HepG2 (cell line): ENCODE data around the gene GAS2L1. TPM values are rescaled to one million over a fixed set of nuclear protein-coding genes. Genes with fewer than 3 reads are reported as not detected.
A peak's percentile ranks its signal among the peaks of the same experiment; 100 is the strongest.

Experiments
- ATAC-seq: fragments of 200-7000 bp; cut with Tn5 transposase; 3 replicates; pipeline ENCODE4 v1.9.1; 2020; ENCODE audit warnings: mild to moderate bottlenecking, moderate library complexity
- BruUV-seq: library from RNA; stranded (reverse); fragments of 400-500 nt; replicated peaks from 2 replicates; lab custom pipeline; 2021; lab: Mats Ljungman, UMichigan
- CTCF ChIA-PET: fragments of 300-600 bp; formaldehyde crosslinking; extraction: SDS; loops from one replicate; lab custom pipeline; 2021; ENCODE audit warnings: low total read pairs, inconsistent platforms, low intra/inter-chr PET ratio; lab: Yijun Ruan, JAX
- POLR2A ChIA-PET: fragments of 350-600 bp; sonication (Branson Sonifier 250); formaldehyde crosslinking; loops from one replicate; lab custom pipeline; 2020; ENCODE audit warnings: antibody characterized with exemption, inconsistent platforms; lab: Yijun Ruan, JAX
- DNase-seq: peaks from one replicate; pipeline ENCODE4 v3.0.0-alpha.2; 2015; ENCODE audit warnings: low spot score
- FAIRE-seq: peaks from 3 replicates; lab custom pipeline; 2011; peaks lifted over from hg19 to GRCh38; lab: Jason Lieb, UNC
- H2AFZ ChIP-seq: one replicate; pipeline ENCODE4 v1.6.1; 2011; ENCODE audit warnings: low read length, inconsistent platforms
- H3K27ac ChIP-seq: fragments of 300-600 bp; 3 replicates; pipeline ENCODE4 v1.8.0; 2011; ENCODE audit warnings: mixed run types, mild to moderate bottlenecking, mixed read lengths, low read length, inconsistent platforms; ENCODE audit not compliant: insufficient read depth; ENCODE audit errors: extremely low read length
- H3K27me3 ChIP-seq, 2 experiments: fragments of 200-600 bp in 1 of 2; 2 replicates in 1 of 2; 3 replicates in 1 of 2; pipeline versions ENCODE4 v1.6.0 to v1.8.0; 2011; ENCODE audit warnings: low read length in 2 of 2, mild to moderate bottlenecking in 2 of 2, moderate library complexity in 2 of 2, inconsistent platforms in 1 of 2; ENCODE audit not compliant: insufficient read depth in 2 of 2, control insufficient read depth in 1 of 2
- H3K36me3 ChIP-seq, 2 experiments: fragments of 200-600 bp in 1 of 2; replicated peaks in 1 of 2; 2 replicates in 1 of 2; 3 replicates in 1 of 2; pipeline versions ENCODE4 v1.5.1 to v1.8.0; 2011; ENCODE audit warnings: low read length in 2 of 2, inconsistent platforms in 1 of 2; ENCODE audit not compliant: insufficient read depth in 2 of 2, control insufficient read depth in 1 of 2
- H3K4me1 ChIP-seq: 2 replicates; pipeline ENCODE4 v1.5.1; 2012; ENCODE audit warnings: low read length, inconsistent platforms; ENCODE audit not compliant: insufficient read depth
- H3K4me2 ChIP-seq: 2 replicates; pipeline ENCODE4 v1.6.0; 2011; ENCODE audit warnings: low read depth, low read length, inconsistent platforms
- H3K4me3 ChIP-seq, 3 experiments: fragments of 200-600 bp in 1 of 3; sonication (generic), shearing (Covaris generic) in 1 of 3; replicated peaks in 1 of 3; 2 replicates each; pipeline ENCODE4 v1.5.1; 2011 to 2016; ENCODE audit warnings: low read length in 3 of 3, inconsistent platforms in 2 of 3, low read depth in 2 of 3, mild to moderate bottlenecking in 2 of 3, control low read depth in 1 of 3, mixed read lengths in 1 of 3; ENCODE audit not compliant: insufficient read depth in 1 of 3
- H3K79me2 ChIP-seq: one replicate; pipeline ENCODE4 v1.6.1; 2011; ENCODE audit warnings: low read length, inconsistent platforms; ENCODE audit not compliant: insufficient read depth
- H3K9ac ChIP-seq: 2 replicates; pipeline ENCODE4 v1.6.0; 2011; ENCODE audit warnings: mild to moderate bottlenecking, low read depth, low read length, inconsistent platforms; ENCODE audit not compliant: insufficient read depth
- H3K9me3 ChIP-seq: 2 replicates; pipeline ENCODE4 v1.5.1; 2012; ENCODE audit warnings: mild to moderate bottlenecking, low read length
- H4K20me1 ChIP-seq: 2 replicates; pipeline ENCODE4 v1.6.0; 2011; ENCODE audit warnings: inconsistent platforms, mild to moderate bottlenecking, low read length, moderate library complexity; ENCODE audit not compliant: insufficient read depth
- CCAR2 ChIP-seq: fragments of 200-400 bp; formaldehyde crosslinking; optimal IDR thresholded peaks from 2 replicates; pipeline ENCODE3; 2018; ENCODE audit warnings: low read depth, mild to moderate bottlenecking, low read length, moderate library complexity
- SP140L ChIP-seq: sonication (generic); formaldehyde crosslinking; IDR thresholded peaks from 2 replicates; pipeline ENCODE4 v1.4.0; 2020; ENCODE audit warnings: missing genetic modification reagents, borderline replicate concordance
- STAG1 ChIP-seq: sonication (generic); formaldehyde crosslinking; IDR thresholded peaks from 2 replicates; pipeline ENCODE4 v1.4.0; 2020; ENCODE audit warnings: missing genetic modification reagents
- TIGD3 ChIP-seq: sonication (generic); formaldehyde crosslinking; IDR thresholded peaks from 2 replicates; pipeline ENCODE4 v1.5.1; 2020; ENCODE audit warnings: mild to moderate bottlenecking, missing genetic modification reagents, borderline replicate concordance
- ZBTB20 ChIP-seq: sonication (generic); formaldehyde crosslinking; IDR thresholded peaks from 2 replicates; pipeline ENCODE4 v1.8.1; 2023; ENCODE audit warnings: missing genetic modification reagents, low read depth, mild to moderate bottlenecking, borderline replicate concordance
- ZFP82 ChIP-seq: sonication (generic); formaldehyde crosslinking; IDR thresholded peaks from 2 replicates; pipeline ENCODE4 v1.5.1; 2020; ENCODE audit warnings: mild to moderate bottlenecking, missing genetic modification reagents, borderline replicate concordance
- ZMYM2 ChIP-seq: sonication (generic); formaldehyde crosslinking; IDR thresholded peaks from 2 replicates; pipeline ENCODE4 v1.8.0; 2022; ENCODE audit warnings: mild to moderate bottlenecking, missing genetic modification reagents
- ZNF180 ChIP-seq: sonication (generic); formaldehyde crosslinking; IDR thresholded peaks from 2 replicates; pipeline ENCODE4 v1.4.0; 2020; ENCODE audit warnings: low read depth, missing genetic modification reagents, borderline replicate concordance
- ZNF274 ChIP-seq: sonication (generic); formaldehyde crosslinking; IDR thresholded peaks from 2 replicates; pipeline ENCODE4 v1.5.1; 2020; ENCODE audit warnings: mild to moderate bottlenecking, missing genetic modification reagents
- ZNF501 ChIP-seq: sonication (generic); formaldehyde crosslinking; IDR thresholded peaks from 2 replicates; pipeline ENCODE4 v1.5.1; 2020; ENCODE audit warnings: mild to moderate bottlenecking, moderate library complexity, missing genetic modification reagents
- ZNF563 ChIP-seq: sonication (generic); formaldehyde crosslinking; IDR thresholded peaks from 2 replicates; pipeline ENCODE4 v1.8.0; 2022; ENCODE audit warnings: mild to moderate bottlenecking, moderate library complexity, missing genetic modification reagents
- WGBS: methylation state at CpG from one replicate; pipeline ENCODE4 v1.1.6; 2017; ENCODE audit warnings: low lambda C conversion rate; 5-methylcytosine and 5-hydroxymethylcytosine counted together
- in situ Hi-C: cut with HindIII; loops from 2 replicates; pipeline ENCODE4 v1.10.0; 2017; ENCODE audit warnings: low pct_unique_long_range_greater_than_20kb; ENCODE audit not compliant: extremely low pct_ligation_motif_present
- intact Hi-C: fragments of 100-400 bp; cut with micrococcal nuclease; formaldehyde crosslinking; loops from one replicate; pipeline ENCODE4 v1.10.0; 2022; ENCODE audit not compliant: unreplicated experiment
- polyA plus RNA-seq, 8 experiments: library from polyadenylated mRNA; depleted of rRNA in 3 of 8; stranded (reverse) in 7 of 8; unstranded in 1 of 8; fragments of >200 nt; fragmentation: Illumina TruSeq in 4 of 8; extraction: Trizol in 4 of 8; gene quantifications; 2 replicates each; pipeline versions ENCODE4 v1.2.1 to v1.2.3, GENCODE V29; 2011 to 2016; ENCODE audit warnings: low read depth in 4 of 8, missing spikeins in 1 of 8, mixed read lengths in 1 of 8; ENCODE audit not compliant: insufficient read depth in 1 of 8
- total RNA-seq, 5 experiments: library from RNA; depleted of rRNA; stranded (reverse); fragments of >200 nt; fragmentation: Illumina TruSeq; extraction: Trizol; gene quantifications; 2 replicates each; pipeline ENCODE4 v1.2.3, GENCODE V29; 2016; ENCODE audit warnings: low read depth in 1 of 5
- TF ChIP-seq, protein P1 (sequence below): sonication (generic); formaldehyde crosslinking; IDR thresholded peaks from 2 replicates; pipeline ENCODE4 v1.8.1; 2022; ENCODE audit warnings: low read depth, mild to moderate bottlenecking, missing genetic modification reagents
- TF ChIP-seq, protein P2 (sequence below): sonication (generic); formaldehyde crosslinking; IDR thresholded peaks from 2 replicates; pipeline ENCODE4 v1.4.0; 2020; ENCODE audit warnings: missing genetic modification reagents
- TF ChIP-seq, protein P3 (sequence below): sonication (generic); formaldehyde crosslinking; IDR thresholded peaks from 2 replicates; pipeline ENCODE4 v1.5.0; 2020; ENCODE audit warnings: mild to moderate bottlenecking, missing genetic modification reagents, moderate library complexity

GAS2L1 gene
- total and polyA plus RNA-seq, 2 of the 13 experiments (the other 11 are each of a cell fraction or from before 2014, with no cell fraction given), result 1.8 to 3.3 TPM

DNA sequence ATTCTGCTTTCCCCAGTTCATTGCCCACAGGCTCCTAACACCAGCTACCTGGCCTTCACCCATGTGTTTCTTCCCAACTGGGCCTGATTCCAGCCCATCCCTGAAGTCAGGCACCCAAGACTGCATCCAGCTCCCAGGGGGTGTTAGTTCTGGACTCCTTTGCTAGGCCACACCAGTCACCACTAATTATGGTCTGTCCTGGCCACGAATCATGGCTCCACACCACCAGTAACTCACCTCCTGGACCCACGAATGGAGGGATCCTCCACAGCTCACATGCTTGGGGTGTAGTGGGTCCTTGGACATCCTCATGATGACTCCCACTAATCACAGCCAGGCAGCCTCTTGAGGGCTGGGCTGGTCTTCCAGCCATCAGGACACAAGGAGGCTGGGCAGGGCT is 12.6 kb downstream of the GAS2L1 start (continued):
- TF ChIP-seq, protein P1, sequence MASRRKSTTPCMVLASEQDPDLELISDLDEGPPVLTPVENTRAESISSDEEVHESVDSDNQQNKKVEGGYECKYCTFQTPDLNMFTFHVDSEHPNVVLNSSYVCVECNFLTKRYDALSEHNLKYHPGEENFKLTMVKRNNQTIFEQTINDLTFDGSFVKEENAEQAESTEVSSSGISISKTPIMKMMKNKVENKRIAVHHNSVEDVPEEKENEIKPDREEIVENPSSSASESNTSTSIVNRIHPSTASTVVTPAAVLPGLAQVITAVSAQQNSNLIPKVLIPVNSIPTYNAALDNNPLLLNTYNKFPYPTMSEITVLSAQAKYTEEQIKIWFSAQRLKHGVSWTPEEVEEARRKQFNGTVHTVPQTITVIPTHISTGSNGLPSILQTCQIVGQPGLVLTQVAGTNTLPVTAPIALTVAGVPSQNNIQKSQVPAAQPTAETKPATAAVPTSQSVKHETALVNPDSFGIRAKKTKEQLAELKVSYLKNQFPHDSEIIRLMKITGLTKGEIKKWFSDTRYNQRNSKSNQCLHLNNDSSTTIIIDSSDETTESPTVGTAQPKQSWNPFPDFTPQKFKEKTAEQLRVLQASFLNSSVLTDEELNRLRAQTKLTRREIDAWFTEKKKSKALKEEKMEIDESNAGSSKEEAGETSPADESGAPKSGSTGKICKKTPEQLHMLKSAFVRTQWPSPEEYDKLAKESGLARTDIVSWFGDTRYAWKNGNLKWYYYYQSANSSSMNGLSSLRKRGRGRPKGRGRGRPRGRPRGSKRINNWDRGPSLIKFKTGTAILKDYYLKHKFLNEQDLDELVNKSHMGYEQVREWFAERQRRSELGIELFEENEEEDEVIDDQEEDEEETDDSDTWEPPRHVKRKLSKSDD, result no peak

- Histone ChIP-seq H3K27me3 (peaks cover 2 to 17% of the 10 kb centered on the region in 2 experiments), H3K9me3 (no peaks in the 10 kb centered on the region), H3K9ac (no peak overlapping the region), H3K27ac (no peak overlapping the region), H3K4me2 (no peak overlapping the region), H3K36me3 (no peaks in the 10 kb centered on the region), H3K4me3 (no peak overlapping the region), H3K4me1 (no peaks in the 10 kb centered on the region), H3K79me2 (no peaks in the 10 kb centered on the region), H2AFZ (no peak overlapping the region), H4K20me1 (no peaks in the 10 kb centered on the region; the same call in 1 of the 2 replicates)
- FAIRE-seq, result no peak
- WGBS, result 9% methylated on average over 1 of the region's 1 CpG
- peak; percentile 50 for DNase-seq
- no TSS peak for BruUV-seq
- in situ Hi-C loops, result no loop called here
- peak; percentile 80 for ATAC-seq
- CTCF ChIA-PET, result no interaction called here
- POLR2A ChIA-PET, result interaction anchor here (1.0 kb wide), 1 partner anchor 17 kb away, joined by 3 read pairs; no protein-coding TSS in a partner anchor
- intact Hi-C loops, result no loop called here
- no peak for TF ChIP-seq ZBTB20 (CRISPR knock-in tag)
- TF ChIP-seq ZMYM2 (CRISPR knock-in tag), result no peak
- no peak for TF ChIP-seq ZFP82 (CRISPR knock-in tag)
- TF ChIP-seq CCAR2, result no peak
- no peak for TF ChIP-seq TIGD3 (CRISPR knock-in tag)
- 0 out of 2 replicates have a peak, but pooled peaks have one; percentile 16 for TF ChIP-seq ZNF501
- TF ChIP-seq ZNF274 (CRISPR knock-in tag), result no peak
- no peak for TF ChIP-seq ZNF563
- TF ChIP-seq STAG1 (CRISPR knock-in tag), result peak; percentile 30
- TF ChIP-seq, protein P2, sequence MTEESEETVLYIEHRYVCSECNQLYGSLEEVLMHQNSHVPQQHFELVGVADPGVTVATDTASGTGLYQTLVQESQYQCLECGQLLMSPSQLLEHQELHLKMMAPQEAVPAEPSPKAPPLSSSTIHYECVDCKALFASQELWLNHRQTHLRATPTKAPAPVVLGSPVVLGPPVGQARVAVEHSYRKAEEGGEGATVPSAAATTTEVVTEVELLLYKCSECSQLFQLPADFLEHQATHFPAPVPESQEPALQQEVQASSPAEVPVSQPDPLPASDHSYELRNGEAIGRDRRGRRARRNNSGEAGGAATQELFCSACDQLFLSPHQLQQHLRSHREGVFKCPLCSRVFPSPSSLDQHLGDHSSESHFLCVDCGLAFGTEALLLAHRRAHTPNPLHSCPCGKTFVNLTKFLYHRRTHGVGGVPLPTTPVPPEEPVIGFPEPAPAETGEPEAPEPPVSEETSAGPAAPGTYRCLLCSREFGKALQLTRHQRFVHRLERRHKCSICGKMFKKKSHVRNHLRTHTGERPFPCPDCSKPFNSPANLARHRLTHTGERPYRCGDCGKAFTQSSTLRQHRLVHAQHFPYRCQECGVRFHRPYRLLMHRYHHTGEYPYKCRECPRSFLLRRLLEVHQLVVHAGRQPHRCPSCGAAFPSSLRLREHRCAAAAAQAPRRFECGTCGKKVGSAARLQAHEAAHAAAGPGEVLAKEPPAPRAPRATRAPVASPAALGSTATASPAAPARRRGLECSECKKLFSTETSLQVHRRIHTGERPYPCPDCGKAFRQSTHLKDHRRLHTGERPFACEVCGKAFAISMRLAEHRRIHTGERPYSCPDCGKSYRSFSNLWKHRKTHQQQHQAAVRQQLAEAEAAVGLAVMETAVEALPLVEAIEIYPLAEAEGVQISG (CRISPR knock-in tag), result no peak
- no peak for TF ChIP-seq ZNF180 (CRISPR knock-in tag)
- TF ChIP-seq, protein P3, sequence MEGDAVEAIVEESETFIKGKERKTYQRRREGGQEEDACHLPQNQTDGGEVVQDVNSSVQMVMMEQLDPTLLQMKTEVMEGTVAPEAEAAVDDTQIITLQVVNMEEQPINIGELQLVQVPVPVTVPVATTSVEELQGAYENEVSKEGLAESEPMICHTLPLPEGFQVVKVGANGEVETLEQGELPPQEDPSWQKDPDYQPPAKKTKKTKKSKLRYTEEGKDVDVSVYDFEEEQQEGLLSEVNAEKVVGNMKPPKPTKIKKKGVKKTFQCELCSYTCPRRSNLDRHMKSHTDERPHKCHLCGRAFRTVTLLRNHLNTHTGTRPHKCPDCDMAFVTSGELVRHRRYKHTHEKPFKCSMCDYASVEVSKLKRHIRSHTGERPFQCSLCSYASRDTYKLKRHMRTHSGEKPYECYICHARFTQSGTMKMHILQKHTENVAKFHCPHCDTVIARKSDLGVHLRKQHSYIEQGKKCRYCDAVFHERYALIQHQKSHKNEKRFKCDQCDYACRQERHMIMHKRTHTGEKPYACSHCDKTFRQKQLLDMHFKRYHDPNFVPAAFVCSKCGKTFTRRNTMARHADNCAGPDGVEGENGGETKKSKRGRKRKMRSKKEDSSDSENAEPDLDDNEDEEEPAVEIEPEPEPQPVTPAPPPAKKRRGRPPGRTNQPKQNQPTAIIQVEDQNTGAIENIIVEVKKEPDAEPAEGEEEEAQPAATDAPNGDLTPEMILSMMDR (CRISPR knock-in tag), result peak; percentile 16; the same call in 1 of the 2 replicates
- TF ChIP-seq SP140L (CRISPR knock-in tag), result no peak
These were observed 14.1 kb downstream of the GAS2L1 start for GRCh38 chr22:29320546-29320945.
